ENCODE measurements around the gene SLC24A5.

DNA sequence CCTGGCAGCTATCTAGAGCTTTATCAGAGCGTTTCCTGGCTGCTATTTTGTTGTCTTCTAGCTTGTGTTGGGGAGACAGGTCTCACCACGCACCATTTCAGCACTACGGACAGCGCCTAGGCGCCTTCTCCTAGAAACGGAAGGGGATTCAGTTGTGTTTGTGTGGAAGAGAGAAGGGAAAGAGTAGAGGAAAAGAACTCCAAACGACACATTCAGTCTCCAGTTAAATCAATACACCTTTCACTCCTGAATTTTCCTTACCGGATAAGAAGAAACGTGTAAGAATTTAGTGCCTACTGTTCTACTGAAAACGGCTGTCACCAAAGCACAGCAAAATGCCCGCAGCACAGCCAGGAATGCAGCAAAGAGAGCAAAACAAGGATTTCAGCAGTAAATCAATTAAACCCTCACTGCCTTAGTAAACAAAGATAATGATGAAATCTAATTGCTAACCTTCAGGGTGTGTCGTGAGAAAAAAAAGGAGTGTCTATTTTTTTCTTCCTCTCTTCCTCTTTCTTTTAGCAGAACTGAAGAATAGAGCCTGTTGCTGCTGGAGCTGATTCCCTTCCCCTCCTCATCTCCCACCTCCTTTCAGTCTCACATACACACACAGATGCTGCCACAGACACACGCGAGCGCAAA lies 70.3 kb downstream of the SLC24A5 start:
- TF ChIP-seq, protein P1, sequence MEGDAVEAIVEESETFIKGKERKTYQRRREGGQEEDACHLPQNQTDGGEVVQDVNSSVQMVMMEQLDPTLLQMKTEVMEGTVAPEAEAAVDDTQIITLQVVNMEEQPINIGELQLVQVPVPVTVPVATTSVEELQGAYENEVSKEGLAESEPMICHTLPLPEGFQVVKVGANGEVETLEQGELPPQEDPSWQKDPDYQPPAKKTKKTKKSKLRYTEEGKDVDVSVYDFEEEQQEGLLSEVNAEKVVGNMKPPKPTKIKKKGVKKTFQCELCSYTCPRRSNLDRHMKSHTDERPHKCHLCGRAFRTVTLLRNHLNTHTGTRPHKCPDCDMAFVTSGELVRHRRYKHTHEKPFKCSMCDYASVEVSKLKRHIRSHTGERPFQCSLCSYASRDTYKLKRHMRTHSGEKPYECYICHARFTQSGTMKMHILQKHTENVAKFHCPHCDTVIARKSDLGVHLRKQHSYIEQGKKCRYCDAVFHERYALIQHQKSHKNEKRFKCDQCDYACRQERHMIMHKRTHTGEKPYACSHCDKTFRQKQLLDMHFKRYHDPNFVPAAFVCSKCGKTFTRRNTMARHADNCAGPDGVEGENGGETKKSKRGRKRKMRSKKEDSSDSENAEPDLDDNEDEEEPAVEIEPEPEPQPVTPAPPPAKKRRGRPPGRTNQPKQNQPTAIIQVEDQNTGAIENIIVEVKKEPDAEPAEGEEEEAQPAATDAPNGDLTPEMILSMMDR (IDR thresholded peaks at IDR 0.05; ENCODE audit: insufficient read depth, low read length) = no peak
- no peak for TF ChIP-seq POLR2AphosphoS5 (IDR thresholded peaks at IDR 0.05; ENCODE audit: low read depth)
- TF ChIP-seq GABPA (IDR thresholded peaks at IDR 0.05; ENCODE audit: low read depth) = no peak
- TF ChIP-seq, protein P2, sequence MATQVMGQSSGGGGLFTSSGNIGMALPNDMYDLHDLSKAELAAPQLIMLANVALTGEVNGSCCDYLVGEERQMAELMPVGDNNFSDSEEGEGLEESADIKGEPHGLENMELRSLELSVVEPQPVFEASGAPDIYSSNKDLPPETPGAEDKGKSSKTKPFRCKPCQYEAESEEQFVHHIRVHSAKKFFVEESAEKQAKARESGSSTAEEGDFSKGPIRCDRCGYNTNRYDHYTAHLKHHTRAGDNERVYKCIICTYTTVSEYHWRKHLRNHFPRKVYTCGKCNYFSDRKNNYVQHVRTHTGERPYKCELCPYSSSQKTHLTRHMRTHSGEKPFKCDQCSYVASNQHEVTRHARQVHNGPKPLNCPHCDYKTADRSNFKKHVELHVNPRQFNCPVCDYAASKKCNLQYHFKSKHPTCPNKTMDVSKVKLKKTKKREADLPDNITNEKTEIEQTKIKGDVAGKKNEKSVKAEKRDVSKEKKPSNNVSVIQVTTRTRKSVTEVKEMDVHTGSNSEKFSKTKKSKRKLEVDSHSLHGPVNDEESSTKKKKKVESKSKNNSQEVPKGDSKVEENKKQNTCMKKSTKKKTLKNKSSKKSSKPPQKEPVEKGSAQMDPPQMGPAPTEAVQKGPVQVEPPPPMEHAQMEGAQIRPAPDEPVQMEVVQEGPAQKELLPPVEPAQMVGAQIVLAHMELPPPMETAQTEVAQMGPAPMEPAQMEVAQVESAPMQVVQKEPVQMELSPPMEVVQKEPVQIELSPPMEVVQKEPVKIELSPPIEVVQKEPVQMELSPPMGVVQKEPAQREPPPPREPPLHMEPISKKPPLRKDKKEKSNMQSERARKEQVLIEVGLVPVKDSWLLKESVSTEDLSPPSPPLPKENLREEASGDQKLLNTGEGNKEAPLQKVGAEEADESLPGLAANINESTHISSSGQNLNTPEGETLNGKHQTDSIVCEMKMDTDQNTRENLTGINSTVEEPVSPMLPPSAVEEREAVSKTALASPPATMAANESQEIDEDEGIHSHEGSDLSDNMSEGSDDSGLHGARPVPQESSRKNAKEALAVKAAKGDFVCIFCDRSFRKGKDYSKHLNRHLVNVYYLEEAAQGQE (IDR thresholded peaks at IDR 0.05; ENCODE audit: insufficient replicate concordance, low read depth) = peak; percentile 100
- TF ChIP-seq SPI1 (IDR thresholded peaks at IDR 0.05; ENCODE audit: borderline replicate concordance, low read depth) = no peak

All from HL-60 (cell line).